Amniotic epithelial cell (primary cell): ENCODE data around the gene COL8A2.
"Not testable (repeated sequence)": the region's sequence is repeated elsewhere in the genome, so short reads cannot be mapped to it uniquely, and the experiment has no call there.

ENCODE experiments used
- DNase-seq: peaks from one replicate; pipeline ENCODE4 v3.0.0-alpha.2; 2010; ENCODE audit warnings: low read depth

COL8A2 gene

GRCh38 chr1:36125129-36125991 is at the start of gene COL8A2:
Gene COL8A2, minus strand, starts transcription at chr1:36125222. Its CDS starts 24,980 bp downstream, at chr1:36100242.
- no peak for DNase-seq

DNA sequence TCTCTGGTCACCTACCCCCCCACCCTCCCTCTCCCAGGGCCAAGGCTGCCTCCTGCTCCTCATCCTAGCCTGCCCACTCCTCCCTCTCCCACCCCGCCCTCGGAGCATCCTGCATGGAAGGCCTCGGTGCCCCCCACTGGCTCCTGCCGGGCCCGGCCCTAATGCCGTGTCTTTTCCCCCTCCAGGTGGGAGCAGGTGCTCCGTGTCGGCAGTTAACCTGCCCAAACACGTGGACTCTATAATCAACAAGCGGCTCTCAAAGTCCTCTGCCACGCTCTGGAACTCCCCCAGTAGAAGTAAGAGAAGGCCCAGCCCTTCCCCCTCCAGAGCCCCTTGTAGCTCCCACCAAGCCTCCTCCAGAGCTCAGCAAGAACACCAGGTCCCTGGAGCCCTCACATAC is 49.7 kb upstream of the COL8A2 start:
- no peak for DNase-seq

DNA sequence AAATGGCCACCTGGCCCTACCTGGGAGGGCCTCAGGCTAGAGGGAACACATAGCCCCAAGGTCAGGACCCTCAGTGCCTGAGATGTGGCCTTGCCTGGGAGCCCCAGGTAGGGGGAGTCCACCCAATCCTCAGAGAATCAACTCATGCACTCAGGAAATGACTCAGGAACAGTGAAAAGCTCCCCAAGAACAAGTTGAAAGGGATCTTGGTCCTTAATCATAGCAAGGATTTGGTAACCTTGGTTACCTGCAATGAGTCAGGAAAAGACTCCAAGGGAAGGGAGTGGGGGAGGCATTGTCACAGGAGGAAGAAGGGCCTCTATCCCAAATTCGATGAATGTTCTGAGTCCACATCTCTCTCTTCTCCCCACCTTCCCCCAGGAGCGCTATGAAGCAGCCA is 48.0 kb upstream of the COL8A2 start:
- DNase-seq, result peak; percentile 84

DNA sequence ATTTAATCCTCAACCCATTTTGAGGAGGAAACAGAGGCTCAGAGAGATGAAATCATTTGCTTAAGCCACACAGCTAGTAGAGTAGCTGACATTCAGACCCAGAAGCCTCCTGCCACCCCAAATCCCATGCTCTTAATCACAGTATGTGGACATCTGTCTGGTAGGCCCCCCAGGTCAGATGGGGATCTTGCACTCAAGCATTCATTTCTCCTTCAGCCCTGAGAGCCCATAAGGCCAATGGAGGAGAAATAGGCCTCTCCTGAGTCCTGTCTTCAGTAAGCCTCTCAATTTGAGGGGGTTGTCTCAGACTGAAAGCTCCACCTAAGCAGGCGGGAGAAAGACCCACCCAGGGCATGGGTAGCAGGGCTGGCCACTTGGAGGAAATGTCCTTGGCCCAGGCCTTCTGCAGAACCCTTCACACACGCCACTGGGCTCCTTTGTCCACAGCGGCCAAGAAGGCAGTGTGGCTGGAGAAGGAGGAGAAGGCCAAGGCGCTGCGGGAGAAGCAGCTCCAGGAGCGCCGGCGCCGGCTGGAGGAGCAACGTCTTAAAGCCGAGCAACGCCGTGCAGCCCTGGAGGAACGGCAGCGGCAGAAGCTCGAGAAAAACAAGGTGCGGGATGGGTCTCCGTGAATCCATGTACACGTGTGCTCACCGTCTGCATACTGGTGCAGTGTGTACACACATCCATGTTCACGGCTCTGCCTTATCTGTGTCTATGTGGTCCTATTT is 47.2 kb upstream of the COL8A2 start:
- no peak for DNase-seq

- no peak for DNase-seq
Measured at GRCh38 chr1:36170643-36171412, 45.8 kb upstream of the COL8A2 start.

DNA sequence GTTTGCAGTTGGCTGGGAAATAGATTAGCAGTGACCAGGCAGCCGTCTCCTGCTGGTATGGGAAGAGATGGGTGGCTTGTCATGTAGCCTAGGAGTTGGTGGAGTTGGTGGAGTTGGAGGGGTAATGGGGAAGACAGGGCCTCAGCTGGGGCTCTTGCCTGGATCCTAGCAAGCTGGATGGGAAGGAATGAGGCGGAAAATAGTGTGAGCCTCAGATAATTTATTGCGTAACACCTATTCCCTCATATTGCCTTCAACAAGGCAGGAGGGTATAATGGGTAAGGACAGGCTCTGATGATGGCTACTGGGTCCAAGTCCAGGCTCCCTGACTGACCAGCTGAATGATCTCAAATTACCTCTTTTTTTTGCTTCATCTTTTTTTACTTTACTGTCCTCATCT is 43.5 kb upstream of the COL8A2 start:
- DNase-seq, result peak; percentile 47

GRCh38 chr1:36166938-36167905 is 42.2 kb upstream of the COL8A2 start:
- DNase-seq, result peak; percentile 50

DNA sequence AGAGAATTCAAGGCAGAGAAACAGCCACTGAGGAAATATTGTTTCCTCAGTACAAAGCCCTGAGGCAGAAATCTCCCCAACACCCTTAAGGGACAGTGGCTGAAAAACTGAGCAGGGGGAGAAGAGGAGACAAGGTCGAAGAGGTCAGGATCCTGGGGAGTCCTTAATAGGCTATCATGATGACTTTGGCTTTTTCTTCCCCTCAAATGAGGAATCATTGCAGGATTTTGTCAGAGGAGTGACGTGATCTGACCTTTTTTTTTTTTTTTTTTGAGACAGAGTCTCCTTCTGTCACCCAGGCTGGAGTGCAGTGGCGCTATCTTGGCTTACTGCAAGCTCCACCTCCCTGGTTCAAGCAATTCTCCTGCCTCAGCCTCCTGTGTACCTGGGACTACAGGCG is 41.1 kb upstream of the COL8A2 start:
- DNase-seq, result no peak

DNA sequence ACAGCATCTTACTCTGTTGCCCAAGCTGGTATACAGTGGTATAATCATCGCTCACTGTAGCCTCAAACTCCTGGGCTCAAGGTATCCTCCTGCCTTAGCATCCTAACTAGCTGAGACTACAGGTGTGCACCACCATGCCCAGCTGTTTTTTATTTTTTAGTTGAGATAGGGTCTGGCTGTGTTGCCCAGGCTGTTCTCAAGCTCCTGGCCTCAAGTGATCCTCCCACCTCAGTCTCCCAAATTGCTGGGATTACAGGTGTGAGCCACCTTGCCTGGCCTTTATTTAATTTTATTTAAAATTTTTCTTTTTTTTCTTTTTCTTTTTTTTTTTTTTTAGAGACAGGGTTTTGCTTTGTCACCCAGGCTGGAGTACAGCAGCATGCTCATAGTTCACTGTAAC is 40.1 kb upstream of the COL8A2 start:
- DNase-seq, result no peak

DNA sequence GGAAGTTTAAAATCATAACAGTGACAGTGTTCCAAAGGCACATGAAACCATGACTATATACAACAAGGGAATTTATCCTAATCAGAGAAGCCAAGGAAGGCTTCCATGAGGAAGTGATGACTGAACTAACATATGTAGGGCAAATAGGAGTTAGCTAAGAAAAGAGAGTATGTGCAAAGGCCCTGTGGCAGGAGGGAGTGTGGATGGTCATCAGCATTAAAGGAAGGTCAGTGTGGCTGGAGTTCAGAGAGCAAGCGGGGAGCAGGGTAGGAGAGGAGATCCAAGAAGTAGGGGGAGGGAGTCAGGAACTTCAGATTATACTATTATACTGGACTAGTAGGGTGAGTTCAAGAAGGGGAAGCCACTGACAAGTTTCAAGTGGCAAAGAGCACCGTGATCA is 39.3 kb upstream of the COL8A2 start:
- no peak for DNase-seq

GRCh38 chr1:36163426-36163825 is 38.4 kb upstream of the COL8A2 start:
- no peak for DNase-seq

DNA sequence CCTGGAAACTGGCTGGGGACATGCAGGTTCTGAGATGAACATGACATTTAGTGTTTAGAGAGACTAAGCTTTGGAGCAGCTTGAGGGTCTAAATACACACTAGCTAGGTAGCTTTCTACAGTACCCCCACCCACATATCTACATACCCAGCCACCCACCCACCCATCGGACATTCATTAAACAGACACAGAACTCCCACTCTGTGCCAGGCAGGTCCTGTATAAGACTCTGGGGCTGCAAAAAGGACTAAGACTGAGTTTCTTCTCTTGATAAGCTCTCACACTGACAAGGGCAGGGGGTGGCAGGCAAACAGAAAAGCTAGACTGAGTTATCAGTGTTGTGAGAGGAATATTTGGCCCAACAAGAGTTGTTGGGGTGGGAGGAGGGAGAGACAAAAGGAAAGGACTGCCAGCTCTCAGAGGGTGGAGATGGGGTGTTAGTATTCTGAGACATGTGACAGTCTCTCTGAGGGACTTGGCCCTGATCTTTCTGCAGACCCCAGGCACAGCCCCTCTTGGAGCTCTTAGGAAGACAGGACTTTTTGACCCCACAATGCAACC is 37.7 kb upstream of the COL8A2 start:
- DNase-seq, result no peak

- DNase-seq, result peak; percentile 42
Measured at GRCh38 chr1:36161641-36162531, 36.9 kb upstream of the COL8A2 start.

DNA sequence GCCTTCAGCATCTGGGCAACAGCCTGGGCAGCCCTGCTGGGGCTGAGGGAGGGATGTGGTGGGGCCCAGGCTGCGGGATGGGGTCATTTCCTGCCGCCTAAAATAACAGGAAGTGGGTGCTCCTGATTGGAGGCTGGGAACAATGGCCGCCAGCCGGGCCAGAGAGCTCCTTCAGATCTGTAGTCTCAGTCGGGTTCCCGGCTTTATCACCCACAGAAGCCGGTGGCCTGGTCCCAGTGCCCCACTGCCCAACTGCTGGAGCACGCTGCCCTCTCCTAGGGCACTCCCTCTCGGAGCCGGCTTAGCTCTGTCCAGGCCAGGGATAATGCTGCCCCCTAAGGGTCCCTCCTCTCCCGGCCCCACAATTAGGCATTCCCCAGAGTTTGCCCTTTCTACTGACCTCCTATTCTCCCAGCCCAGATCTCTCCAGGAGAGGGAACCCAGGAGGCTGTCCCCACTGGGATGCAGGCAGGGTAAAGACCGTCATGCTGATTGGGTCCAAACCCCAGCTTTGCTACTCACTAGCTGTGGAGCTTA is 36.0 kb upstream of the COL8A2 start:
- peak; percentile 56 for DNase-seq

DNA sequence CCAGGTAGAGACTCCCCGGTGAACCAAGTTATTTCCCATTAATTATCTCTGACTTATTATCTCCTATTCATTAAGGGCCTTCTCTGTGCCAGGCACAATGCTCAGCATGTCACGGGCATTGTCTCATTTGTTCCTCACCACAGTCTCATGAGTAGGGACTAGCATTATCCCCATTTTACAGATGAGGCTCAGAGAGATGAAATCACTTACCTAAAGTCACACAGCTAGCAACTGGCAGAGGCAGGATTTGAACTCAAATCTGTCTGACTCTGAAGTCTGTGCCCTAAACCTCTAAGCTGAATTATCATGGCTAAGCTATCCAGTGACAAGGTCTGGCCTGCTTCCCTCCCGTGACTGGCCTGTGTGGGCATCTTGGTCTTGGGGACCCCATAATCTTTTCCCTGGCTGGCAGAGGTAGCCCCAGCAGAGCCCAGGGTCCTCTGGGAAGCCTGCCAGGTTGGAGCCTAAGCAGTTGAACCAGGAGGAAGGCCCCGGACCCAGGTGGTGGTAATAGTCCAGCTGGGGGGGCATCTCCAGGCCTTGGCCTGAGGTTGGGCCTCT is 35.4 kb upstream of the COL8A2 start:
- DNase-seq, result no peak

DNA sequence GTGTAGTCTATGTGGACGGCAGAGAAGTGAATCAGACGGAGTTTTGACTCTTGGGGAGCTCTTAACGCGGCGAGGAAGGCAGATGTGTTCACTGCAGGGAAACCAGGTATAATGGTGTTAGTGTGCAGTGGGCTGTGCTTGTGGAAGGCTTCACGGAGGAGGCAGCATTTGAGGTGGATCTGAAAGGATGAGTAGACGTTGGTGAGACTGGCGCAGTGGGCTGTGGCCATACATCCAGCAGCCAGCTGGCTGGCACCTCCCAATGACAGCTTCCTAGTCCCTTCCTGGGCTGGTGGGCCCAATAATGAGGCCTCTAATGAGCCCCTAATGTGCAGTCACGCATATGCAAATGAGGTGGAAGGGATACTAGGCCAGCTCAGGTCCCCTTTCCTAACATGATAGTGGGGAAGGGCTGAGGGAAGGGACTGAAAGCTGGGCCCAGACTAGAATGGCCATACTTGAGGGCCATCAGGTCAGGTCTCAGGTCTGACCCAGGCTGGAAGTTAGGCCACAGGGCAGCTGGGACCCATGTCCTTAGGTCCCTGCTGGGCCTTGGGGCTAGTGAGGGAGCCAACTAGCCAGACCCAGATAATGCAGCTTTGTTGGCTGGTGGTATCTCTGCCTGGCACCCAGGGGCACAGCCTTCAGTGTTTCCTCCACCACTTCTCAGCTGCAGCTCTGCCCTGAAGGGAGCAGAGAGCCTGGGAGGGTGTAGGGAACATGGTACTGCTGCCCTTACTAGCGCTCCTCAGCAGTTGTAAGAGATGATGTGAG is 34.8 kb upstream of the COL8A2 start:
- DNase-seq, result no peak

GRCh38 chr1:36158827-36159252 is 33.8 kb upstream of the COL8A2 start:
- DNase-seq, result not testable (repeated sequence)

DNA sequence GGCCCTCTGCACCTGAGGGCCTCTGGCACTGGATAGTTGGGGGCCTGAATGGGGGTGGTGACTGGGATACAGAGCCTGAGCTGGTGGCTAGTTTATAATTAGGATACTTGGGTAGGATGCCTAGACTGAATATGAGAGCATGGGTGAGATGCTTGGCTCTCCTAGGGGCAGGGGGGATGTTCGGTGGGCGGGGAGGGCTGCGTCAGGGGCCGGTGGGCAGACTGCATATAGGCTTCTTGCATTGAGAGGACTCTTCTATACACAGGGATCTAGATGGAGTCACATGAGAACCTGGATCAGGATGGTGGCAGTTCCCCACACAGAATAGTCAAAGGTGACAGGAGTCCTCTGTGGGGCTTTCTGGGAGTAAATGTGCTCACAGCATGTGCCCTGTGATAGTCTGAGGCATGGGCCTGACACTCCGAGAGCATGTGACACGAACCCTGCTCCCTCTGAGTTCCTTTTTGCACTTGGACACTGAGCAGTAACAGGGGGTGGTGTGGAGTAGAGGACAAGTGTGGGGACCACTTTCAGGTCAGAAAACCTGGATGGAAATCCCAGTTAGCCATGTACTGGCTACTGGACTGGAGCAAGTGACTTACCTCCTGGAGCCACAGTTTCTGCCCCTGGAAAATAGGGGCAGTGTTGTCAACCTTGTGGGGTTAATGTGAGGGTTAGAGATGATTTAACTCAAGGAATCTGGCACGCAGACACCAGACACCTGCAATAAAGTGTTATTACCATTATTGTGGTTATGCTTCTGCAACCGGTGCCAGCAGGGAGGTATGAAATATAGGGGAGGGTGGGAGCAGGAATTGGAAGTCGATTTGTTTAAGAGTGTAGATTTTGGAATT is 33.2 kb upstream of the COL8A2 start:
- DNase-seq, result no peak
